Breast epithelium (tissue), 4 donors: ENCODE measurements around the gene EMC10. TPM values are rescaled to one million over a fixed set of nuclear protein-coding genes. Genes with fewer than 3 reads are reported as not detected.

ENCODE experiments used
- DNase-seq, 2 donors: peaks; one replicate each; pipeline ENCODE4 v3.0.0-alpha.2; 2019; ENCODE audit warnings: low spot score in 2 of 2
- H3K27ac ChIP-seq, 2 donors: fragments of 200-600 bp; sonication (generic) in 1 of 2; one replicate each; pipeline ENCODE4 v1.5.1; 2016 to 2019; ENCODE audit warnings: mild to moderate bottlenecking in 1 of 2
- H3K27me3 ChIP-seq, 2 donors: fragments of 200-600 bp; sonication (generic) in 1 of 2; one replicate each; pipeline versions ENCODE4 v1.5.1 to v1.6.0; 2017 to 2019; ENCODE audit warnings: control low read depth in 1 of 2, mild to moderate bottlenecking in 1 of 2
- H3K36me3 ChIP-seq: fragments of 200-600 bp; one replicate; pipeline ENCODE4 v1.5.1; 2019
- H3K4me1 ChIP-seq, 2 donors: fragments of 200-600 bp; sonication (generic); one replicate each; pipeline ENCODE4 v1.5.1; 2016 to 2019; ENCODE audit warnings: control low read depth in 1 of 2
- H3K4me3 ChIP-seq, 3 donors: fragments of 200-600 bp; sonication (generic); 1 replicate in 2 of 3; 2 replicates in 1 of 3; pipeline ENCODE4 v1.5.1; 2016 to 2019; ENCODE audit warnings: mild to moderate bottlenecking in 3 of 3, moderate library complexity in 2 of 3
- H3K9me3 ChIP-seq, 2 donors: fragments of 200-600 bp; sonication (generic) in 1 of 2; one replicate each; pipeline ENCODE4 v1.5.1; 2016 to 2019; ENCODE audit warnings: control low read depth in 1 of 2
- POLR2A ChIP-seq: fragments of 450-650 bp; IDR thresholded peaks from one replicate; pipeline ENCODE4 v1.6.1; 2016; ENCODE audit warnings: antibody characterized with exemption, mild to moderate bottlenecking, moderate library complexity
- POLR2AphosphoS5 ChIP-seq, 3 donors: sonication (generic); formaldehyde crosslinking; IDR thresholded peaks; one replicate each; pipeline ENCODE4 v1.6.1; 2017; ENCODE audit warnings: antibody characterized with exemption in 3 of 3
- intact Hi-C: fragments of 100-400 bp; cut with DNase I; formaldehyde crosslinking; loops from one replicate; pipeline ENCODE4 v1.15.1; 2023; ENCODE audit warnings: low total_unique reads
- total RNA-seq, 3 donors: library from RNA; depleted of rRNA; stranded (reverse); fragments of >200 nt; gene quantifications; one replicate each; pipeline ENCODE4 v1.1.0, GENCODE V29; 2016
- TF ChIP-seq, protein P1 (sequence below), 3 donors: fragments of 450-650 bp; IDR thresholded peaks; one replicate each; pipeline ENCODE4 v1.5.1; 2016 to 2017; ENCODE audit warnings: antibody characterized with exemption in 3 of 3, mild to moderate bottlenecking in 3 of 3, moderate library complexity in 3 of 3

EMC10 gene
- 10 to 100 TPM; 38.0 to 78.2 (median 64.6) TPM for total RNA-seq

- peak within 1 kb of the TSS; percentile 80 to 99 (median 89) for H3K4me3 ChIP-seq
- H3K27ac ChIP-seq: peak within 1 kb of the TSS; percentile 76 to 90
- no peaks in the 10 kb centered on the region for H3K36me3 ChIP-seq
- no peaks in the 10 kb centered on the region for H3K9me3 ChIP-seq
- TF ChIP-seq POLR2AphosphoS5 (IDR thresholded peaks at IDR 0.05) (peak; percentile 39 to 64 (median 61)), POLR2A (no peak)
- TF ChIP-seq, protein P1, sequence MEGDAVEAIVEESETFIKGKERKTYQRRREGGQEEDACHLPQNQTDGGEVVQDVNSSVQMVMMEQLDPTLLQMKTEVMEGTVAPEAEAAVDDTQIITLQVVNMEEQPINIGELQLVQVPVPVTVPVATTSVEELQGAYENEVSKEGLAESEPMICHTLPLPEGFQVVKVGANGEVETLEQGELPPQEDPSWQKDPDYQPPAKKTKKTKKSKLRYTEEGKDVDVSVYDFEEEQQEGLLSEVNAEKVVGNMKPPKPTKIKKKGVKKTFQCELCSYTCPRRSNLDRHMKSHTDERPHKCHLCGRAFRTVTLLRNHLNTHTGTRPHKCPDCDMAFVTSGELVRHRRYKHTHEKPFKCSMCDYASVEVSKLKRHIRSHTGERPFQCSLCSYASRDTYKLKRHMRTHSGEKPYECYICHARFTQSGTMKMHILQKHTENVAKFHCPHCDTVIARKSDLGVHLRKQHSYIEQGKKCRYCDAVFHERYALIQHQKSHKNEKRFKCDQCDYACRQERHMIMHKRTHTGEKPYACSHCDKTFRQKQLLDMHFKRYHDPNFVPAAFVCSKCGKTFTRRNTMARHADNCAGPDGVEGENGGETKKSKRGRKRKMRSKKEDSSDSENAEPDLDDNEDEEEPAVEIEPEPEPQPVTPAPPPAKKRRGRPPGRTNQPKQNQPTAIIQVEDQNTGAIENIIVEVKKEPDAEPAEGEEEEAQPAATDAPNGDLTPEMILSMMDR (IDR thresholded peaks at IDR 0.05): no peak
- H3K27me3 ChIP-seq: no peaks in the 10 kb centered on the region
- intact Hi-C loops: no loop called here
- DNase-seq: peak; percentile 90
- peaks cover 3 to 9% of the 10 kb centered on the region in 2 donors for H3K4me1 ChIP-seq
These were observed at the start of gene EMC10, which contains the start of gene GARIN5A for GRCh38 chr19:50476224-50476906. EMC10 (plus strand) TSS chr19:50476507; CDS start chr19:50476545, 38 bp downstream. GARIN5A (minus strand) TSS chr19:50476848; CDS start chr19:50476388, 460 bp downstream.

DNA sequence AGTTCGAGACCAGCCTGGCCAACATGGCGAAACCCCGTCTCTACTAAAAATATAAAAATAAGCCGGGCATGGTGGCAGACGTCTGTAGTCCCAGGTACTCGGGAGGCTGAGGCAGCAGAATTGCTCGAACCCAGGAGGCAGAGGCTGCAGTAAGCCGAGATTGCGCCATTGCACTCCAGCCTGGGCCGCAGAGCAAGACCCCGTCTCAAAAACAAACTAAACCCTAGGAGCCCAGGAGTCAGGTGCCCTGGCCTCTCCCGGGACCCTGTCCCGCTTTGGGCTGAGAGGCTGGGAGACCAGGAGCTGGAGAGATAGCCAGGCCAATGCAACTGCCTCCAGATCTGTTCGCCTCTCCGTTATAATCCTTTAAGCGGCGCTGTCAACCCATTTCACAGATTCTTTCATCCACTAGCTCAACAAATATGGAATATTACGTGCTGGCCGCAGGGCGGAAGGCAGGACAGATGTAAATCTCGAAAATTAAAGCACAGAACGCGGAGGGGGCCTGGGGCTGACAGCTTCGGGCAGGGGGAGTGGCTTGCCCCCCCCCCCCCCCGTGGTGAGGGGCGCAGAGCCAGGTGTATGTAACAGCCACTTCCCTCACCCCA is 48.9 kb upstream of the EMC10 start:
- intact Hi-C loops: no loop called here
- H3K4me1 ChIP-seq: peaks cover 0 to 4% of the 10 kb centered on the region in 2 donors
- no peaks in the 10 kb centered on the region for H3K9me3 ChIP-seq
- TF ChIP-seq POLR2AphosphoS5 (IDR thresholded peaks at IDR 0.05) (no peak), POLR2A (no peak)
- TF ChIP-seq, protein P1 (IDR thresholded peaks at IDR 0.05): no peak
- H3K27ac ChIP-seq: peak overlapping the region; percentile 57 to 58
- no peak for DNase-seq
- H3K27me3 ChIP-seq: peaks cover 0 to 4% of the 10 kb centered on the region in 2 donors
- no peaks in the 10 kb centered on the region for H3K36me3 ChIP-seq
- H3K4me3 ChIP-seq: peak overlapping the region; percentile 10 to 58 (median 39)

GRCh38 chr19:50427997-50428425 is 48.3 kb upstream of the EMC10 start:
- Histone ChIP-seq H3K27ac (peak overlapping the region; percentile 57 to 58), H3K4me1 (peaks cover 0 to 4% of the 10 kb centered on the region in 2 donors), H3K4me3 (peak overlapping the region; percentile 10 to 58 (median 39)), H3K27me3 (peaks cover 0 to 4% of the 10 kb centered on the region in 2 donors), H3K9me3 (no peaks in the 10 kb centered on the region), H3K36me3 (no peaks in the 10 kb centered on the region)
- peak; percentile 88 to 89 for DNase-seq
- intact Hi-C loops: loop anchor here (2.0 kb wide), 1 partner anchor 37 kb away; no protein-coding TSS in a partner anchor
- TF ChIP-seq POLR2AphosphoS5 (IDR thresholded peaks at IDR 0.05): peak in 1 of 3 donors; percentile 31
- TF ChIP-seq, protein P1 (IDR thresholded peaks at IDR 0.05): no peak

DNA sequence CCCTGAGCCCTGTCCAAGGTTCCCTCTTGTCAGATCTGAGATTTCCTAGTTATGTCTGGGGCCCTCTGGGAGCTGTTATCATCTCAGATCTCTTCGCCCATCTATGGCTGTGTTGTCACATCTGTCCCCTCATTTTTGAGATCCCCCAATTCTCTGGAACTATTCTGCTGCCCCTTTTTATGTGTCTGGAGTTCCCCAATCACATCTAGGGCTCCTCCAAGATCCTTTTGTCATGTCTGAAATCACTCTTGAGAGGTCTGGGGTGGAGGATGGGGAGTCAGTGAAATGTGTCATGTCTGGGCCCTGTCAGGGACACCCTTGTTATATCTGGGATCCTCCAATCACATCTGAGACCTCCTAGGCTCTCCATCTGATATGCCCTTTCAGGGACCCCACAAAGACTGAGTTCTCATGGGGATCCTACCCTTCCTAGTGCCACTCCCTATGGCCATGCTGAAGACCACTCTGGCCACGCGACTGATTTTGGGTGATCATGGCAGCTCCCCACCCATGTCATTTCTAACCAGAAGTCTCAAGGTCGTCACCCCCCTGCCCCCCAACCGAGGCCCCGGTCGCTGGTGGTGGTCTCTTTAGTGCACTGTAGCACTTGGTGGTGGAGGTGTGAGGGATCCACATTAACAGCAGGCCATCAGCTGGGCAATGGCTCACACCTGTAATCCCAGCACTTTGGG is 47.4 kb upstream of the EMC10 start:
- Histone ChIP-seq H3K27me3 (peaks cover 0 to 4% of the 10 kb centered on the region in 2 donors), H3K4me3 (no peak overlapping the region), H3K27ac (no peak overlapping the region), H3K4me1 (peaks cover 0 to 4% of the 10 kb centered on the region in 2 donors), H3K36me3 (no peaks in the 10 kb centered on the region), H3K9me3 (no peaks in the 10 kb centered on the region)
- TF ChIP-seq POLR2AphosphoS5 (IDR thresholded peaks at IDR 0.05) (no peak), POLR2A (no peak)
- TF ChIP-seq, protein P1 (IDR thresholded peaks at IDR 0.05): no peak
- intact Hi-C loops: loop anchor here (2.0 kb wide), 1 partner anchor 36 kb away; no protein-coding TSS in a partner anchor
- no peak for DNase-seq
